GM10266 (cell line): ENCODE results near the gene ARHGEF28.

ENCODE experiments used
- DNase-seq: peaks from one replicate; pipeline ENCODE4 v3.0.0; 2012; ENCODE audit errors: extremely low spot score
- CTCF ChIP-seq: IDR thresholded peaks from 2 replicates; pipeline ENCODE4 v1.5.1; 2012; ENCODE audit warnings: mild to moderate bottlenecking, low read depth; ENCODE audit not compliant: control insufficient read depth, insufficient read depth; ENCODE audit errors: missing control alignments

The ARHGEF28 gene

GRCh38 chr5:73823508-73823925 is 197.5 kb downstream of the ARHGEF28 start:
- DNase-seq, result no peak

GRCh38 chr5:73825199-73825598 is 199.2 kb downstream of the ARHGEF28 start:
- no peak for DNase-seq
- TF ChIP-seq CTCF, result no peak

More at GRCh38 chr5:73823508-73823925, 197.5 kb downstream of the ARHGEF28 start:
- TF ChIP-seq CTCF, result no peak

DNA sequence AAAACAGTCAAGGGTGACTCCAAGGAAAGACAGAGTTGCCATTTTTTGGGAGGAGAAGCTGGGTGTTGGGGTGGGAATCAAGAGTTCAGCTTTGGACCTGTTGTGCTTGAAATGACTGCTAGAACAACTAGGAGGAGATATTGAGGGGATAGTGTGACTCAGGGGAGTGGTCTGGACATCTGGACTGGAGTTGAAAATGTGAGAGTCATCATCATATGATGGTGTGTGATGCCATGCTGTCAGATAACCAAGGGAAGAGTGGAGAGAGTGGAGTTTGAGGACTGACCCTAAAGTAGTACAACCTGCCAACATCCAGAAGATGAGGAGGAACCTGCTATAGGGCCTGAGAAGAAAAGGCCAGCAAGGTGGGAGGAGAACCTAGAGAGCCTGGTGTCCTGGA is 199.7 kb downstream of the ARHGEF28 start:
- no peak for DNase-seq
- no peak for TF ChIP-seq CTCF

DNA sequence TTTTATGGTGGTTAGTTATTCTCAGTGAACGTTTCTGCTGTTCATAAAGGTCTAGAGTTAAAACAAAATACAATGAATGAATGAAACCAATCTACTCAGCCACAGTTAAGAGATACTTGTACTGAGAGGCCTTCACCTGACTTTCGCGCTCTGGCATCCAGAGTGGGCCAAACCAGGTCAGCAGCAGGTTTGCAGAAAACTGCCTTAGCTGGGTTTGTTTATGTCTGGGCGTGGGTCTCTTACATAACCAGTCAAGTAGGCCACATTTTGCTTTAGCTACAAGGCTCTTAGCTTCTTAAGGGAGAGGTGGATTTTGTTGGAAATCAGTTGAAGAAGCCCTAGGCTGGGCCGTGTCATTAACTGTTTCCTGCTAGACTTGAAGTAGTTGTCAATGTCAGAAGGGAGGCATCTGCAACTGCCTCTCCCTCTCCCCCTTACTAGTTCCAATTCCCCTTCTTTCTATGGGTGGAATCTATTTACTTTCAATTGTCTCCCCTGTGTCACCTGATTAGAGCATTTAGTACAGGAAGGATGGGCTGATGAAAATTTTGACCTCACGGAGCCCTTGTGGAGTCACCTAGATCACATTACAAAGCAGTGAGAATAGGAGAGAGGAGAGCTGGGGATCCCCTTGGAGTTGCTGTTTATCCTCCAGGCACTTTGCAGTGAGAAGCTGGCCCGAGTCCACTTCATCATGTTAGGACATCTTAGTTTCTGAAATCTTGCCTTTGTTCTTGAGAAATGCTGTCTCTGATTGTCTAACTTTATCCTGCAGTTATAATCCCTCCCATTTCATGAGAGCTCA is 200.5 kb downstream of the ARHGEF28 start:
- TF ChIP-seq CTCF, result no peak
- no peak for DNase-seq

GRCh38 chr5:73827106-73827450 is 201.1 kb downstream of the ARHGEF28 start:
- no peak for TF ChIP-seq CTCF
- no peak for DNase-seq

- DNase-seq, result no peak
- no peak for TF ChIP-seq CTCF
These were observed 202.5 kb downstream of the ARHGEF28 start for GRCh38 chr5:73828465-73828864.

DNA sequence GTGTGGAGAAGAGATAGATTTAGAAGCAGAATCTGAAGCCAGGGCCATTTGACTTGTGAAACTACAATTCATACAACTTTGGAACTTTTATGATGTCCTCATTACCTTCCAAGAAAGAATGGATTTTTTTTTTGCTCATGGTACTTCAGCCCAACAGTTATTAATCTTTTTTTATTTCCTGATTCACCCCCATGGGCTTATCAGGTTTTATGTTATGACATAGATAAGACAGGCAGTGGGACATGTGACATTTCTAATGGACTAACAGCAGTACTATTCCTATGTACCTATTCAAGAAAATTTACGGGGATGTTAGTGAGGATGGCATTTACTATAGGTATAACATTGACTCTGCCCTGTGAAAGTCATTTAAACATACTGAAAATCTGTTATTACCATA is 204.7 kb downstream of the ARHGEF28 start:
- TF ChIP-seq CTCF, result no peak
- DNase-seq, result no peak
